GM18499 (cell line): ENCODE data around the gene POC1A.
"Not testable (repeated sequence)": the region's sequence is repeated elsewhere in the genome, so short reads cannot be mapped to it uniquely, and the experiment has no call there.

Experiments
- ATAC-seq: cut with Tn5 transposase; IDR thresholded peaks from one replicate; pipeline ENCODE4 v1.9.1; 2021; ENCODE audit warnings: moderate number of reproducible peaks; ENCODE audit not compliant: insufficient read depth, unreplicated experiment

Gene POC1A

DNA sequence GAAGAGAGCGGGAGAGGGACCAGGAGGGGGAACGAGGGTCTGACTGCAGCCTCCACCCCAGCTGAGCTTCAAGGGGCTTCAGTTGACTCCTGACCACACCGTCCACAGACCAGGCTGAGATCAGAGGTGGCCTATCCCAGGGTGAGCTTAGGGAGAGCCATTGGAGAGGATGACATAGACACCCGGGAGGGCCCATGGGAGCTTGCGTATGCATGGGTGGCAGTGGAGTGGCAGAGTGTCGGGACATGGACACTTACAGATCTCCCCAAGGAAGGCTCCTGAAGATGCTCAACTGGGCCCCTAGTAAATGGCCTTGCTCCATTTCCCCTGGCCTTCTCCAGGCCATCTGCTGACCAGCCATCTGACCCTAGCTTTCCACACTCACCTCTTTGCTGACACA, 31.1 kb upstream of the POC1A start:
- ATAC-seq, result no peak

DNA sequence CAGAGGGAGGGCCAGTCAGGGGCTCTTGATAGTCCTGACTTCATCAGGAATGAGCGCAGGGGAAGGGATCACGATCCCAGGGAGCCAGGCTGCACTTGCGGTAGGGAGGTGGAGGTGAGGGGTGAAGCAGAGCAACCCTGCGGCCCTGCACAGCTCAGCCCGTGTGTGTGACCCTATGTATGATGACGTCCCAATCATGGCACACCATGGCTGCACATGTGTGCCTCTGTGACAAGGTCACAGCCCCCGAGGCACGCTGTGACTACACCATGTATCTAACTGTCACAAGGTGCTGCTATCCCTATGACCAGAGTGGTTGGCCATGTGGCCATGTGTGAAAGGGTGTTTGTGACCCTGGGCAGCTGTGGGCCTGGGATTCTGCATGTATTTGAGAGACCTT, 30.5 kb upstream of the POC1A start:
- no peak for ATAC-seq

DNA sequence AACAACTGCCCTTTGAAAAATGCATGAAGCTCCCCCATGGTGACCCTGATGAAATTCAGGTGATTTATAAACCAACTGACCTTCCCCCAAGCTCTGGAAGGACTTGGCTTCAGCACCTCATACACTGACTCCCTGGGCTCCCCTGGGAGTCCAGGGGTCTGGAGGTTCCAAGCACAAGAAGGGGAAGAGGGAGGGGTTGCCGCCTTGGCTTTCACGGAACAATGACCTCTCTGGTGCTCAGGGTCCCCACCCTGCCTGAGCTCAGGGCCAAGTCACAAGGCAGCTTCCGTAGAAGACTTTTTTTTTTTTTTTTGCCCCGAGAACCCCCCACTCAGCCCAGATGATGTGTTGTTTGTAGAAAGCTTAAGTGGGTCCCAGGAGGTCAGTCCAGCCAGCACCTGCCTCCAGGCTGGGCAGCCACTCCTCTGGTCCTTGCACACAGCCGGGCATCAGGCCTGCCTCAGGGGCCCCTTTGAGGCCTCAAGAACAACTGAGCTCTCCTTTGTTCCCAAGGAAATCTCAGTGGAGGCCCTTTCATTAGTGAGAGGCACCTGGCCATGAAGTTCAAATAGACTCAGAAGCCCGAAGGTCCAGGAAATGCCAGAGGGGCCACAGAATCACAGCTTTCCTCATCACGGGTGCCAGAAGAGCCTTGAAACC, 29.7 kb upstream of the POC1A start:
- no peak for ATAC-seq

DNA sequence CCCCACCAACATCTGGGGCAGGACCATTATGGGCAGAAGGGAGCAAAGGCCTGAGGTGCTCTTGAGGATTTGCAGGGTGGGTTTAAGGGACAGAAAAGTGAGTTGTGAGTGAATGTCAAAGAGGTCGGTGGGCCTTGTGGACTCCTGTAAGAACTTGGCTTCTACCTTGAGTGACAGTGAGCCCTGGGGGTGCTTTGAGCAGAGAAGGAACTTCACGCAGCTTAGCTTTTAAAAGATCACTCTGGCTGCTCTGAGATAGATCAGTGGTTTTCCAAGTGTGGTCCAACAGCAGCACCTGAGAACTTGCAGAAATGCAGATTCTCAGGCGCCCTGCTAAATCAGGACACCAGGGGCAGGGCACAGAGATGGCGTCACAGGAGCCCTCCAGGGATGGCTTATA, 28.5 kb upstream of the POC1A start:
- ATAC-seq, result no peak

DNA sequence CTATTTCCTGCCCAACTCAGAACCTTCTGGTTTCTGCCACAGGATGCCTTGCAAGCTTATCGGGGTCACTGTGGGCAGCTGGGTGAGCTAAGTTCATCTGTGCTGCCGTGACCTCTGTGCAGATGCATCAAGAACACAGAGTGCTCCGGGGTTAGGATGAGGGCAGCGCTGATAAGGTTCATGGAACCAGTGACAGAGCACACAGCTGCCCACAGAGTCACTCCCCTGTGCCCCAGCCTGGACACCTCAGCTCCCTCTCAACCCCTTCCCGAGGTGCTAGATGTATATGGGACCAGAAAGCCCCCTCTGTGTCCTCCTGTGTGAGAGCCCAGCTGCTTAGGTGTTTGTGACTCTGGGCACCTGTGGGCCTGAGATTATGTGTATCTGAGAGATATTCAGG, 28.0 kb upstream of the POC1A start:
- ATAC-seq, result no peak

DNA sequence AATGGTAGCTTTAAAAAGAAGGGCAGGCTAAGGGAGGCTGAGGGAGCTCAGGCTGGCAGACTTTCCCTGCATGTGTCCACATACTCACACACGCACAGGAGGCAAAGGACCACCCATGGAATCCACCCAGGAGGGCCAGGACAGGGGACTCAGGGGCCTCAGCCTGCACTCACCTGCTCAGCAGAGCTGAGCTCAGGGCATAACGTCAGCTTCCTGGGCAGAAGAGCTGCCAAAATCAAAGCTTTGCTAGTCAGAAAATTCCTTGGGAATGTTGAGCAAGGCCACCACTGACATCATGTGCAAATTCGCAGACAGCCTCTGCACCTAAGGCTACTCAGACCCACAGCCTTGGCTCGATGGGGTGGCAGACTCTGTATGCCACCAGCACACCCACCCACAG, 27.3 kb upstream of the POC1A start:
- ATAC-seq, result no peak

DNA sequence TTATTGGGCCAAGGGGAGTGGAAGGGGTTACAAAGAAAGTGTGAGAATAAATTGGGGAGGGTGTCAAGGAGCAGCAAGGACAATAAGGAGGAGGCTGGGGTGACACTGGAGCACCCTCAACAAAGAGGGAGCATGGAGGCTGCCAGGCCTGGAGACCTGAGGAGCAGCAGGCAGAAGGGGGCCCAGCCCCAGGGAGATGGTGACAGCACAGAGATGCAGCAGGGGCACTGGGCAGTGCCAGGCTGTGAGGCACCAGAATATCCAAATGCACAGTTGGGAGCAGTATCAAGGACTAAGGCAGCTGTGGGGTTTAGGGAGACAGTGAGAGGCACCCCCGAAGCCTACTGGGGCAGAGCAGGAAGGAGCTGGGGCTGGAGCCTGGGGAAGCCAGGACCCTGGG, 24.3 kb upstream of the POC1A start:
- no peak for ATAC-seq

DNA sequence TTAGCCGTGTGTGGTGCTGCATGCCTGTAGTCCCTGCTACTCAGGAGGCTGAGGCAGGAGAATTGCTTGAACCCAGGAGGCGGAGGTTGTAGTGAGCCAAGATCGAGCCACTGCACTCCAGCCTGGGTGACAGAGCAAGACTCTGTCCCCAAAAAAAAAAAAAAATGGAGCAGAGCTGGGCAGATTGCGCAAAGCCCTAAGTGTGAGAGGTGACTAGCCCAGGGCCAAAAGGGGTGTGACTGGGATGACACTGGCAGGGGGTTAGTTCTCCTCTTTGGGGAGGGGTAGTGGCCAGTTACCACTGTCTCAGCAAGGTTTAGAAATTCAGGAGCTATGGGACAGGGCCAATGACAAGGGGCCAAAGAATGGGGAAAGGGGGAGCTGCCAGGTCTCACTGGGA, 23.9 kb upstream of the POC1A start:
- not testable (repeated sequence) for ATAC-seq

DNA sequence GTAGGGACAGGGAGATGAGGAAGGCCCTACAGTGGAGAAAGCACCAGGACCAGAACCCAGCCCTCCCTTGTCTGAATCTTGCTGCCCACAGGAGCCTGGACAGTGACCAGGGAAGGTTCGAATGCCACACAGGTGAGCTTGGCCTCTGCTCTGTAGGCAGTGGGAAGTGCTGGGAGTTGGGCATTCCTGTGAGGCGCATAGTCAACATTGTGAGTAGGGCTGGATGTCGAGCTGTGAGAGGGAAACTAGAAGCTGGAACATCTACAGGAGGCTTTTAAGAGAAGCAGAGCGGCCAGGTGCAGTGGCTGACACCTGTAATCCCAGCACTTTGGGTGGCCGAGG, 23.4 kb upstream of the POC1A start:
- ATAC-seq, result no peak

DNA sequence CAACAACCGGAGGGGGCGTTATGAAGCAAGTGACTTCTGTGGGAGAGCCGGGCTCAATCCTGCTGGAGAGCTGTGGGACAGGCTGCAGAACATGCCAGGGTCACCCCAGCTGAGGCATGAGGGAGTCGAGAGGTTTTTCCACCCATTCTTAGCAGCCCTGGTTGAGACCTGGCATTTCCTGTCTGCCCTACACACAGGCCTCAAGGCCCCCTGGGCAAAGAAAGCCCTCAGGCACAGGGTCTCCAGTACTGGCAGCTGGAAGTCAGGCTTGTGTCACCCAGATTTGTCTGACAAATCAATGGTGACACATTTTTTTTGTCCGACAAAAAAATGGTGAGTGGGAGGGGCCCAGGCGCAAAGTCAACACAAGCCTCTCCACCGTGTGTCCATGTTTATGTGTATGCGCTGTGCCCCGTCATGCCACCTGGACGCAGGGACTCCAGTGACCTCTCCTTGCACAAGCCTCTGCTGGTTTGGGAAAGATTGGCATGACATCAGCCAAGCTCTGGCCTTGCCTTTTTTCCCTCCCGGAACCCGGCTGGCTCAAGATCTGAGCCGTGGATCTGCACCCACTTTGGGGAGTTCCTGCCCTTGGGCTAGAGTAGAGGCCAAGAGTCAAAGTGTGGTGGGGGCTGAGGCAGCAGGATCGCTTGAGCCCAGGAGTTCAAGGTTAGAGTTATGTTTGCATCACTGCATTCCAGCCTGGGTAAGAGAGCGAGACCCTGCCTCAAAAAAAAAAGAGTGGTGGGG, 22.9 kb upstream of the POC1A start:
- no peak for ATAC-seq

DNA sequence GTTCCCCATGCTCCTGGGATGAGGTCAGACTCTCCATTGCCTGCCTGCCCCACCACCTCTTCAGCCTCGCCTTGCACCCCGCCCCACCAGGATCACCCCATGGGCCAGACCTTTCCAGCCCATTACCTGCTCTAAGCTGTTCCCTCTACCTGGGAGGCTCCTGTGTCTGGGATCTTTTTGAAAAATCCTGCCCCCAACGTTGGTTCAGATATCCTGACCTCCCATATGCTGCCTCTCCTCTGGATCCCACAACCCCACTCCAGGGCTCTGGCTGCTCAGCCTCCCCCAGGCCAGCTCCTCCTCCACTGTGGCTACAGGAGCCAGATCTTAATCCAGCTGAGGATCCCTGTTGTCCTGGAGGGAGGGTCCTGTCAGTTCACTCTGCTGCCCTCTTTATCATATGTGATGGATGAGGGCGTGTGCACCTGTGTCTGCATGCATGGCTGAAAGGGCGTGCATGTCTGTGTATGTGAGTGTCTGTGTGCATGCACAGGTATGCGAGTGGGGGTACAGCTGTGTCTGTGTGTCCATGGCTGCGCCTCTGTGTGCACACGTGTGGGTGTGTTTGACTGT, 22.0 kb upstream of the POC1A start:
- no peak for ATAC-seq

DNA sequence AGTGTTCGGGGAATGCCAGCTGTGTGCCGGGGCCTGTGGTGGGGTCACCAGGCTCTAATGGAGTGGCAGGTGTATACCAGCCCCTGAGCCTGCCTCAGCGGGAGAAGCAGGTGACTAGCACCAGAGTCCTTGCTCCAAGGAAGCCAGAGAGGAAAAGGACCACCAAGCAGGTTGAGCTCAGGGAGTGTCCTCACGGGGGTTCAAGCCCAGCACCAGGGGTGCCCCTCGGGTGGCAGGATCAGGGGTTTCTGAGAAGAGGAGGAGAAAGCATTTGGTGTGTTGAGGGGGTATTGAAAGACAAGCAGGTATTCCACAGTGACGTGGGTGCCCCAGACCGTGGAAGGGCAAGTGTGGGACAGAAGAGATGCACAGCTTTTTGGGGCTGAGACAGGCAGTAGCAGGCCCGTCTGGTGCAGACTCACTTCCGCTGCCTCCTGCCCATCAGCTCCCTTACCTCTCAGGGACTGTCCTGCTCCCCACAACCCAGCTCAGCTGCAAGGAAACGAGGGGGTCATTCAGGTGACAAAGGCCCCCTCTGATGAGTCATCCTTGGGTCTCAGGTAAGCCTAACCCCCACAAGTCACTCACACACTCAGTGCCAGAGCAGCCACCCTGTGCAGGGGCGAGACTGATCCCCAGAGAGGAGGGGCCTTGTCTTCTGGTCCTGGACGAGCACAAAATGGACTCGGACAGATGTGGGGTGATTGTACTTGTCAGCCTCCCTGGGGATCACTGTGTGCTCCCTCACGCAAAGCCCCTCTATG, 21.4 kb upstream of the POC1A start:
- ATAC-seq, result no peak

DNA sequence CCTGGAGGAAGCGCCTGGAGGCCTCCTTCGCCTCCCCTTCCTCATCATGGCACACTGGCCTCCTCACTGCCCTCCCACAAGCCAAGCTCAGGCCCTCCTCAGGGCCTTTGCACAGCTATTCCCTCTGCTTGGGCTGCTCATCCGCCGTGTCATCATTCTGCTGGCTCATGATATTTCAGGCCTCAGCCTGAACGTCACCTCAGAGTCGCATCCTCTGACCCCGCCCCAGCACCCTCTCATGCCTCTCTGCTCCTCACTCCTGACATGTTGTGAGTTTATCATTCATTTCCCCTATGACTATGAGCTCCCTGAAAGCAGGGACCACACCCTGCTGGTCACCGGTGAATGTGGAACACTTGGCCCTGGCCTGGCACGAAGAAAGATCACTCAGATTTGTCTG, 20.7 kb upstream of the POC1A start:
- no peak for ATAC-seq

DNA sequence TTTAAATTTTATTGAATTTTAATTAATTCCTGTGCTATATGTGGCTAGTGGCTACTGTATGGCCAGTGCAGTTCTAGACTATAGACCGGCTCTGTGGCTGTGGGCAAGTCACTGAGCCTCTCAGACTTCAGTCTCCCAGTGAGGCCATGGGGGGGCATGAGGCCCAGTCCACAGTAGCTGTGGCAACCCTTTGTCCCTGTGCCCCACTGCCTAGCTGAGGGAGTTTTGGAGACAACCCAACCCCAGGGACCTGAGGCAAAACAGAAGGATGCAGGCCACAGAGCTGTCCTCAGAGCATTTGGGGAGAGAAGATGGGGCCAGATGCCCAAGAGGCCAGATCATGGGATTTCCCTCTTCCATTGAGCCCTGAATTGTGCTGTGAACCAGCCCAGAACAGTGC, 18.9 kb upstream of the POC1A start:
- no peak for ATAC-seq

DNA sequence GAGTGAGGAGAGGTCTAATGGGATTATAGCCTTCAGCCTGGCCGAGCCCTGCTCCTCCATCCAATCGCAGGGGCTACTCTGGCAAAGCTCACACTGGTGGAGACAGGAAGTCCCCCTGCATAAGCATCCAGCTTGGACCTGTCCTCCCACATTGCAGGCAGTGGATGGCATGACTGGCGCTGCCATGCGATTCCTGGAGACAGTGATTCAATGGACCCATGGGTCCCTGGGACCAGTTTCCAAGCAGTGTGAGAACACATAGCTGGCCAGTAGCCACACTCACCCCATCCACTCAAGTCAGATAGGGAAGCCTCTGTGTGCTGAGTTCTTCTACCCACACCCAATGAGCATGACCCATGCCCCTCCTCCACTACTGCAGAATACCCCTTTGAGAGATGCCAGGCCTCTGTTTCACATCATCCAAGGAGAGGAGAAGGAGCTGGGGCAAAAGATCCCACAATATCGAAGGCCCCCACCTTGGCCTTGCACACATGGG, 18.1 kb upstream of the POC1A start:
- no peak for ATAC-seq

DNA sequence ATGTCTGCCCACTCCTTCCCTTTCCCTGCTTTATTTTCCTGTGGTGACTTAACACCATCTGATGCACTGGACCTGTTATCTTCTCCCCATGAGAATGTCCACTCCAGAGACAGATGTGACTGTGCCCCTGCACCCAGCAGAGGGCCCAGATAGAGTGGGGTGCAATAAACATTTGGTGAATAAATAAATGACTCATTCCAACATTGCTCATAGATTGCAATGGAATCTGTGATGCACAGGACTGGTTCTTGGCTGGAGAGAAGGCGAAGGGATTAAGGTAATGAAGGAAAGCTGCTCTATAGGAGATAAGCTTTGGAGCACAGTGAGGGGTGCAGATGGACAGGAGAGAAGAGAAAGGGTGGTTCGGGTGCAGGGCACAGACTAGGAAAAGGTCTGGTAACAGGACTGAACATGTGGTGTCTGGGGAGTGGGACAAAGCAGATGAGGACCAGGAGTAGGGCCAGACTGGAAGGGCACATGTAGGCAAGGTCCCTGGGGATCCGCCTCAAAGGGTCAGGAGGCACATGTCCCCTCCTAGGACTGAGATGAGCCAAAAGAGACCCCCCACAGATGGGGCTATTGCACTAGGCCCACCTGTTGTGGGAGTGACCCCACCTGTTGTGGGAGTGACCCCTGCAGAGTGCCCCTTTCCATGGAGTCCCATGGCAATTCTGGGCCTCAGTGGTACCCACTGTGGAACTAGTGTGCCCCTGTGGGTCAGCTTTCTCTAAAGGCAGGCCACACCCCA, 17.5 kb upstream of the POC1A start:
- ATAC-seq, result no peak

DNA sequence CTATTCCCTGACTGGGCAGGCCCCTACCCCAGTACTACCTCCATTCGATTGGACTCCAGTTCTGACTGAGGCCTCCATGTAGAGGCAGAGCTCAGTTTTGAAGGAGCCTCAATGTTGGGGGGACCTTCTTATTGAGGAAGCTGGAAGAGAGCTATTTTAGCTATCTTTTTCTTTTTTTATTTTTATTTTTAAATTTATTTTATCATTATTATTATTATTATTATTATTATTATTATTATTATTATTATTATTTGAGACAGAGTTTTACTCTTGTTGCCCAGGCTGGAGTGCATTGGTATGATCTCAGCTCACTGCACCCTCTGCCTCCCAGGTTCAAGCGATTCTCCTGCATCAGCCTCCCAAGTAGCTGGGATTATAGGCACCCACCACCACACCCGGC, 16.0 kb upstream of the POC1A start:
- ATAC-seq, result not testable (repeated sequence)

DNA sequence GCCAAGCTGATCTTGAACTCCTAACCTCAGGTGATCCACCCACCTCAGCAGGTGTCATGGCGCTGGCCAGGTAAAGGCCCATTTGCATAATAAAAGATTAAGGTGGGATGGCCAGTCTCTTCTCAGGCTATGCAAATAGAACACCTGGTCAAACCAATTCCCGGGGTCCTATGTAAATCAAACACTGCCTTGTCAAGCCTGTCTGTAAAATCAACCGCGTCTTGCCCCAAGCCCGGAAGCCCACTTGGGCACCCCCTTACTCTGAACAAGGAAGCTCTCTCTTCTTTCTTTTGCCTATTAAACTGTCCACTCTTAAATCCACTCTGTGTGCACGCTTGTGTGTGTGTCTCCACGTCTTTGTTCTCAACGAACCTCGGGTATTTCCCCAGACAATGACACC, 13.0 kb upstream of the POC1A start:
- ATAC-seq, result no peak

DNA sequence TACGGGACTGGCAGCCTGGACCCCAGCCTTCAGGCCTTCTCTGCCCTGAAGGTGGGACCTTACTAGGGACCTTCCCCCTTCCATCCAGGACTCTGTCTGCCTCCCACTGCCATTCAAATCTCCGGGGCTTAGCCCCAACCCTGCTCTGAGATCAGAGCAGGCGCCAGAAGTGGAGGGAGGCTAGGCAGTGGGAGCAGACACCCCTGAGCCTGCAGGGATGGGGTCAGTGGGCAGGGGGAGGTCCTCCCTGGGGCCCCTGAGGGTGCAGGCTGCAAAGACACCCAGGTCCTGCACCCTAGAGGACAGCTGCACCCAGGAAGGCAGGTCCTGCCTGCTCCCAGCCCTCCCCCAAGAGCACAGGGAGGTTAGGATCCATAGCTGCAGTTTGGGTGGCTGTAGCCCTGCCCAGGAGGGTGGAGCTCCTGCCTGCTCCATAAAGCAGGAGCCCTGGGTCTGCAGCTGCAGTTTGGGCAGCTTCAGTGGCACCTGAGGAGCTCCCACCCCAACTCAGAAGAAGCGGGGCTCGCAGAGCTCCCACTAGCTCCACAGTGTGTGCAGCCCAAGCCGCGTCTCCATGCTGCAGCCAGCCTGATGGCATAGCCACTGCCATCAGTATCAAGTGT, 8.1 kb upstream of the POC1A start:
- no peak for ATAC-seq

DNA sequence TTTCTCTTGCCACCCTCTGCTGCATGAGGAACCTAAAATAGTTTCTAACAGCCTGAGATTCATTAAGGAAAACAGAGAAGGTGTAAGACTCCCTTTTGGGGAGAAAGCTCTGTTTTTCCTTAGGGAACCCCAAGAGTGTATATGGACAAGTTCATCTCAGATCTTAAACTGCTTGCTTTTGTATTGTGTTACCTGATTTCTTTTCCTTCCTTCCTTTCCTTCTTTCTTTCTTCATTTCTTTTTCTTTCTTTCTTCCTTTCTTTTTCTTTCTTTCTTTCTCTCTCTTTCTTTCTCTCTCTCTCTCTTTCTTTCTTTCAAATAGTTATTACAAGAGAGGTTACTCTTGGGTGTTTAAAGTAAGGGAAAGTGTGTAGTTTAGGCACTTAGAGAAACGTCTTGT, 5.3 kb upstream of the POC1A start:
- ATAC-seq, result no peak
